WTC11 (cell line): ENCODE data around the gene SLC44A1. TPM values are rescaled to one million over a fixed set of nuclear protein-coding genes. Genes with fewer than 3 reads are reported as not detected.

Experiments
- ATAC-seq: fragments of 200-7000 bp; cut with Tn5 transposase; 2 replicates; pipeline ENCODE4 v1.10.0; 2021; ENCODE audit warnings: mild to moderate bottlenecking, moderate library complexity
- CTCF ChIA-PET: fragments of 300-600 bp; sonication (Branson Sonifier 250); formaldehyde crosslinking; loops from one replicate; lab custom pipeline; 2021; ENCODE audit warnings: antibody characterized with exemption; lab: Charles Lee
- POLR2A ChIA-PET: fragments of 350-600 bp; sonication (Branson Sonifier 250); formaldehyde crosslinking; loops from one replicate; lab custom pipeline; 2021; ENCODE audit warnings: antibody characterized with exemption; lab: Charles Lee
- DNase-seq: peaks from one replicate; pipeline ENCODE4 v3.0.0; 2021; ENCODE audit warnings: low spot score
- H3K27ac Mint-ChIP-seq: 2 replicates; pipeline ENCODE4 v1.8.0; 2021; ENCODE audit warnings: mixed read lengths
- H3K27me3 Mint-ChIP-seq: 2 replicates; pipeline ENCODE4 v1.8.0; 2021; ENCODE audit warnings: low read depth, mild to moderate bottlenecking, moderate library complexity, mixed read lengths
- H3K36me3 Mint-ChIP-seq: 2 replicates; pipeline ENCODE4 v1.8.0; 2021; ENCODE audit warnings: mixed read lengths
- H3K4me1 Mint-ChIP-seq: 2 replicates; pipeline ENCODE4 v1.8.0; 2022; ENCODE audit warnings: mixed read lengths
- H3K4me3 Mint-ChIP-seq: 2 replicates; pipeline ENCODE4 v1.8.0; 2021; ENCODE audit warnings: mild to moderate bottlenecking, moderate library complexity, mixed read lengths
- H3K9me3 Mint-ChIP-seq: 2 replicates; pipeline ENCODE4 v1.8.0; 2021; ENCODE audit warnings: mixed read lengths
- HMGXB4 ChIP-seq: sonication (generic); formaldehyde crosslinking; IDR thresholded peaks from 2 replicates; pipeline ENCODE4 v1.8.1; 2023; ENCODE audit warnings: mild to moderate bottlenecking, moderate library complexity, missing genetic modification reagents
- IRF2 ChIP-seq: sonication (generic); formaldehyde crosslinking; IDR thresholded peaks from 2 replicates; pipeline ENCODE4 v1.8.0; 2022; ENCODE audit warnings: low read depth, missing genetic modification reagents, borderline replicate concordance
- MAX ChIP-seq: sonication (generic); formaldehyde crosslinking; IDR thresholded peaks from 2 replicates; pipeline ENCODE4 v1.8.0; 2022; ENCODE audit warnings: mild to moderate bottlenecking, missing genetic modification reagents
- NFE2L1 ChIP-seq: sonication (generic); formaldehyde crosslinking; IDR thresholded peaks from 2 replicates; pipeline ENCODE4 v1.8.1; 2023; ENCODE audit warnings: missing genetic modification reagents
- OVOL2 ChIP-seq: fragments of 250-450 bp; sonication (Bioruptor Pico); IDR thresholded peaks from 2 replicates; pipeline ENCODE4 v1.9.0; 2021; ENCODE audit warnings: mild to moderate bottlenecking, borderline replicate concordance
- PRRX2 ChIP-seq: fragments of 250-450 bp; sonication (Bioruptor Pico); IDR thresholded peaks from 2 replicates; pipeline ENCODE4 v1.8.0; 2021; ENCODE audit warnings: mild to moderate bottlenecking
- SMAD3 ChIP-seq: sonication (generic); formaldehyde crosslinking; IDR thresholded peaks from 2 replicates; pipeline ENCODE4 v1.8.0; 2022; ENCODE audit warnings: missing genetic modification reagents, mild to moderate bottlenecking, borderline replicate concordance
- SMAD4 ChIP-seq: sonication (generic); formaldehyde crosslinking; IDR thresholded peaks from 2 replicates; pipeline ENCODE4 v1.8.0; 2022; ENCODE audit warnings: mild to moderate bottlenecking, missing genetic modification reagents
- STAT6 ChIP-seq: sonication (generic); formaldehyde crosslinking; conservative IDR thresholded peaks from 2 replicates; pipeline ENCODE4 v1.8.1; 2023; ENCODE audit warnings: mild to moderate bottlenecking, low read depth, missing genetic modification reagents, moderate library complexity
- TCF7 ChIP-seq: sonication (generic); formaldehyde crosslinking; IDR thresholded peaks from 2 replicates; pipeline ENCODE4 v1.8.0; 2022; ENCODE audit warnings: mild to moderate bottlenecking, low read depth, missing genetic modification reagents, moderate library complexity
- TEAD4 ChIP-seq: sonication (generic); formaldehyde crosslinking; IDR thresholded peaks from 2 replicates; pipeline ENCODE4 v1.8.0; 2022; ENCODE audit warnings: mild to moderate bottlenecking, missing genetic modification reagents
- ZMAT4 ChIP-seq: fragments of 250-450 bp; sonication (Bioruptor Pico); IDR thresholded peaks from 2 replicates; pipeline ENCODE4 v1.9.0; 2021; ENCODE audit warnings: mild to moderate bottlenecking
- ZNF138 ChIP-seq: sonication (generic); formaldehyde crosslinking; conservative IDR thresholded peaks from 2 replicates; pipeline ENCODE4 v1.8.1; 2022; ENCODE audit warnings: mild to moderate bottlenecking, moderate library complexity, missing genetic modification reagents
- ZNF219 ChIP-seq: sonication (generic); formaldehyde crosslinking; IDR thresholded peaks from 2 replicates; pipeline ENCODE4 v1.8.0; 2023; ENCODE audit warnings: missing genetic modification reagents, mild to moderate bottlenecking, borderline replicate concordance
- ZNF232 ChIP-seq: sonication (generic); formaldehyde crosslinking; IDR thresholded peaks from 2 replicates; pipeline ENCODE4 v1.8.0; 2022; ENCODE audit warnings: mild to moderate bottlenecking, missing genetic modification reagents
- ZNF281 ChIP-seq: sonication (generic); formaldehyde crosslinking; IDR thresholded peaks from 2 replicates; pipeline ENCODE4 v1.8.0; 2023; ENCODE audit warnings: mild to moderate bottlenecking, missing genetic modification reagents
- ZNF317 ChIP-seq: sonication (generic); formaldehyde crosslinking; IDR thresholded peaks from 2 replicates; pipeline ENCODE4 v1.8.1; 2023; ENCODE audit warnings: low read depth, mild to moderate bottlenecking, moderate library complexity, missing genetic modification reagents, borderline replicate concordance
- ZNF671 ChIP-seq: fragments of 250-450 bp; sonication (Bioruptor Pico); IDR thresholded peaks from 2 replicates; pipeline ENCODE4 v1.8.0; 2021; ENCODE audit warnings: mild to moderate bottlenecking
- total RNA-seq: library from RNA; stranded (reverse); gene quantifications from 3 replicates; pipeline ENCODE4 v1.2.3, GENCODE V29; 2021

The SLC44A1 gene
- total RNA-seq, 1 experiment from 2014 or later, result 48.9 TPM

- TF ChIP-seq HMGXB4 (CRISPR knock-in tag), result no peak
- no peak for TF ChIP-seq TEAD4 (CRISPR knock-in tag)
- no peak for TF ChIP-seq ZNF232 (CRISPR knock-in tag)
- TF ChIP-seq PRRX2 (CRISPR knock-in tag), result no peak
- no peak for TF ChIP-seq NFE2L1 (CRISPR knock-in tag)
- TF ChIP-seq OVOL2, result no peak
- TF ChIP-seq ZNF138 (CRISPR knock-in tag), result no peak
- TF ChIP-seq IRF2 (CRISPR knock-in tag), result no peak
- TF ChIP-seq SMAD4 (CRISPR knock-in tag), result no peak
- no peak for TF ChIP-seq STAT6 (CRISPR knock-in tag)
- TF ChIP-seq TCF7 (CRISPR knock-in tag), result no peak
- TF ChIP-seq ZMAT4, result no peak
- TF ChIP-seq SMAD3, result no peak
- no peak for TF ChIP-seq ZNF671 (CRISPR knock-in tag)
These were observed 197.2 kb downstream of the SLC44A1 start (continued) for GRCh38 chr9:105441616-105442160.

GRCh38 chr9:105443121-105443520 lies 198.7 kb downstream of the SLC44A1 start:
- Mint-ChIP-seq H3K4me1 (peaks cover 8% of the 10 kb centered on the region), H3K9me3 (peaks cover 8% of the 10 kb centered on the region), H3K27ac (no peak overlapping the region), H3K36me3 (no peaks in the 10 kb centered on the region), H3K27me3 (no peaks in the 10 kb centered on the region; the same call in none of the 2 replicates), H3K4me3 (no peak overlapping the region)
- ATAC-seq, result no peak
- no peak for DNase-seq
- TF ChIP-seq ZNF219 (CRISPR knock-in tag) (no peak), MAX (no peak), ZNF281 (no peak), ZNF317 (CRISPR knock-in tag) (no peak)
- ChIA-PET CTCF (interaction anchor here (1.2 kb wide), 1 partner anchor 28 kb away, joined by 3 read pairs; no protein-coding TSS in a partner anchor), POLR2A (no interaction called here)
